H1 (cell line): ENCODE results near the gene LRRC37A.
A peak's percentile ranks its signal among the peaks of the same experiment; 100 is the strongest.

ENCODE experiments used
- CTCF ChIP-seq, 3 experiments: IDR thresholded peaks; 1 replicate in 2 of 3; 2 replicates in 1 of 3; pipeline versions ENCODE4 v1.5.1 to v1.6.1; 2011; ENCODE audit warnings: low read length in 3 of 3, mild to moderate bottlenecking in 3 of 3, inconsistent platforms in 2 of 3, low read depth in 1 of 3, moderate library complexity in 1 of 3; ENCODE audit not compliant: insufficient read depth in 1 of 3; ENCODE audit errors: control extremely low read depth in 1 of 3
- EGR1 ChIP-seq: IDR thresholded peaks from 2 replicates; pipeline ENCODE4 v1.6.1; 2011; ENCODE audit warnings: low read depth, low read length, borderline replicate concordance
- EZH2 ChIP-seq: fragments of 200-600 bp; sonication (generic); IDR thresholded peaks from 2 replicates; pipeline ENCODE4 v1.7.1; 2012; ENCODE audit warnings: low read depth, mild to moderate bottlenecking, moderate library complexity, low read length, inconsistent platforms; ENCODE audit not compliant: severe bottlenecking
- HDAC2 ChIP-seq, 2 experiments: fragments of 300-600 bp in 1 of 2; sonication (generic) in 1 of 2; IDR thresholded peaks; 2 replicates each; pipeline ENCODE4 v1.6.1; 2011 to 2012; ENCODE audit warnings: low read depth in 2 of 2, low read length in 2 of 2, mild to moderate bottlenecking in 2 of 2, moderate library complexity in 2 of 2, borderline replicate concordance in 1 of 2, inconsistent platforms in 1 of 2
- SIN3A ChIP-seq, 2 experiments: IDR thresholded peaks in 1 of 2; conservative IDR thresholded peaks in 1 of 2; 2 replicates each; pipeline ENCODE4 v1.6.1; 2011 to 2012; ENCODE audit warnings: low read length in 2 of 2, improper control_type of control experiment in 1 of 2, low read depth in 1 of 2, mild to moderate bottlenecking in 1 of 2
- SRF ChIP-seq: IDR thresholded peaks from 2 replicates; pipeline ENCODE4 v1.6.1; 2011; ENCODE audit warnings: mild to moderate bottlenecking, low read depth, low read length, moderate library complexity
- TBP ChIP-seq: IDR thresholded peaks from 2 replicates; pipeline ENCODE4 v1.6.1; 2011; ENCODE audit warnings: low read depth, low read length, improper control_type of control experiment

- no peak for TF ChIP-seq CTCF (IDR thresholded peaks at IDR 0.05; ENCODE audit: control extremely low read depth in 1 of 3, insufficient read depth in 1 of 3, low read depth in 1 of 3, low read length in 3 of 3)
- TF ChIP-seq EGR1: peak; percentile 30; the same call in 1 of the 2 replicates
- peak; percentile 65 to 80; a peak in 2 of 4 replicates for TF ChIP-seq HDAC2 (IDR thresholded peaks at IDR 0.05; ENCODE audit: borderline replicate concordance in 1 of 2, low read depth in 2 of 2, low read length in 2 of 2)
- TF ChIP-seq EZH2: peak; percentile 47
- no peak for TF ChIP-seq SRF
- TF ChIP-seq TBP: peak; percentile 32; the same call in 1 of the 2 replicates
- TF ChIP-seq SIN3A (conservative IDR thresholded peaks at IDR 0.05 in 1 of 2, IDR thresholded peaks at IDR 0.05 in 1 of 2; ENCODE audit: low read depth in 1 of 2, low read length in 2 of 2): peak; percentile 75 to 84; a peak in 2 of 4 replicates
Measured at GRCh38 chr17:46266656-46267544, 28.0 kb upstream of the LRRC37A start.
